ENCODE measurements around the gene PPM1J. TPM values are rescaled to one million over a fixed set of nuclear protein-coding genes. Genes with fewer than 3 reads are reported as not detected.

Gene PPM1J
- total RNA-seq, 2 donors from 2014 or later, result 2.3 to 2.7 TPM

DNA sequence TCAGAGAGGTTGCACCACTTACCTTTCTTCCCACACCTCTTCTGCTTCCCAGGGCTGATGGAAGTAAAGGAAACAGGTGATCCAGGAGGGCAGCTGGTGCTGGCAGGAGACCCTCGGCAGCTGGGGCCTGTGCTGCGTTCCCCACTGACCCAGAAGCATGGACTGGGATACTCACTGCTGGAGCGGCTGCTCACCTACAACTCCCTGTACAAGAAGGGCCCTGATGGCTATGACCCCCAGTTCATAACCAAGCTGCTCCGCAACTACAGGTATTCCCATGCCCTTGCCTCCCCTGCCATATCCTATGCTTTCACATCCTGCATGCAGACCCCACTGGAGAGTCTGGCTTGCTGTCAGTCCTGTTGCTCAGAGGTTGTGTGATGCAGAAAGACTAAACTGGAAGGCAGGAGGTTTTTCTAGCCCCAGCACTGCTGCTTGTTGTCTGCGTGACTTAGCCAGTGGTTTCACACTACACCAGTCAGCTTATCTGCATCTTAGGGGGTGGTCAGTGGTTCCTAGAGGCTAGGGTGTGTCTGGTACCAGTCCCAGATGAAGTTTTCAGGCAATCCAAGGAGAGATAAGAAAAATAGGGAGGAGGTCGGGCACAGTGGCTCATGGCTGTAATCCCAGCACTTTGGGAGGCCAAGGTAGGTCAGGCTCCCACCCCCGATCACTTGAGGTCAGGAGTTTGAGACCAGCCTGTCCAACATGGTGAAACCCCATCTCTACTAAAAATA is 18.4 kb downstream of the PPM1J start:
- no peak overlapping the region for H3K4me3 ChIP-seq
- H3K36me3 ChIP-seq, result peaks cover 44% of the 10 kb centered on the region
- H3K27ac ChIP-seq, result no peak overlapping the region
- no peaks in the 10 kb centered on the region for H3K27me3 ChIP-seq (replicated peaks; ENCODE audit: insufficient read depth)
- ATAC-seq (ENCODE audit: insufficient number of reproducible peaks, low FRiP score, low read depth), result no peak
- DNase-seq (ENCODE audit: low spot score), result no peak
- H3K9me3 ChIP-seq, result no peaks in the 10 kb centered on the region
- peaks cover 14 to 29% of the 10 kb centered on the region in 2 donors for H3K4me1 ChIP-seq (ENCODE audit: control insufficient read depth in 1 of 2, low read depth in 2 of 2)
- TF ChIP-seq, protein P1, sequence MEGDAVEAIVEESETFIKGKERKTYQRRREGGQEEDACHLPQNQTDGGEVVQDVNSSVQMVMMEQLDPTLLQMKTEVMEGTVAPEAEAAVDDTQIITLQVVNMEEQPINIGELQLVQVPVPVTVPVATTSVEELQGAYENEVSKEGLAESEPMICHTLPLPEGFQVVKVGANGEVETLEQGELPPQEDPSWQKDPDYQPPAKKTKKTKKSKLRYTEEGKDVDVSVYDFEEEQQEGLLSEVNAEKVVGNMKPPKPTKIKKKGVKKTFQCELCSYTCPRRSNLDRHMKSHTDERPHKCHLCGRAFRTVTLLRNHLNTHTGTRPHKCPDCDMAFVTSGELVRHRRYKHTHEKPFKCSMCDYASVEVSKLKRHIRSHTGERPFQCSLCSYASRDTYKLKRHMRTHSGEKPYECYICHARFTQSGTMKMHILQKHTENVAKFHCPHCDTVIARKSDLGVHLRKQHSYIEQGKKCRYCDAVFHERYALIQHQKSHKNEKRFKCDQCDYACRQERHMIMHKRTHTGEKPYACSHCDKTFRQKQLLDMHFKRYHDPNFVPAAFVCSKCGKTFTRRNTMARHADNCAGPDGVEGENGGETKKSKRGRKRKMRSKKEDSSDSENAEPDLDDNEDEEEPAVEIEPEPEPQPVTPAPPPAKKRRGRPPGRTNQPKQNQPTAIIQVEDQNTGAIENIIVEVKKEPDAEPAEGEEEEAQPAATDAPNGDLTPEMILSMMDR (IDR thresholded peaks at IDR 0.05), result no peak

DNA sequence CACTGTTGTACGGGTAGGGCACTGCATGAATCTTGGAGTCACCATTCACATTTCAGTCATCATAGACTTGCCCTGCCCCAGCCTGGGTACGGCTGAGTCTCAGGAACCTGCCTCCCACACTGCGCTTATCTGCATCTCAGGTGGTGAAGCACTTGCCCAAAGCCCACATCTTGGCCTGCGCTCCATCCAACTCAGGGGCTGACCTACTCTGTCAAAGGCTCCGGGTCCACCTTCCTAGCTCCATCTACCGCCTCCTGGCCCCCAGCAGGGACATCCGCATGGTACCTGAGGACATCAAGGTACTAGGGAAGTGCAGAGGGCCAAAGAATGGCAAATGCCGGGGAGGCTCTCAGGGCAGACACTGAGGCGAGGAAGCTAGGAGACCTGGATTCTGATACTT is 19.9 kb downstream of the PPM1J start:
- DNase-seq (ENCODE audit: low spot score) (no peak), ATAC-seq (ENCODE audit: insufficient number of reproducible peaks, low FRiP score, low read depth) (no peak)

DNA sequence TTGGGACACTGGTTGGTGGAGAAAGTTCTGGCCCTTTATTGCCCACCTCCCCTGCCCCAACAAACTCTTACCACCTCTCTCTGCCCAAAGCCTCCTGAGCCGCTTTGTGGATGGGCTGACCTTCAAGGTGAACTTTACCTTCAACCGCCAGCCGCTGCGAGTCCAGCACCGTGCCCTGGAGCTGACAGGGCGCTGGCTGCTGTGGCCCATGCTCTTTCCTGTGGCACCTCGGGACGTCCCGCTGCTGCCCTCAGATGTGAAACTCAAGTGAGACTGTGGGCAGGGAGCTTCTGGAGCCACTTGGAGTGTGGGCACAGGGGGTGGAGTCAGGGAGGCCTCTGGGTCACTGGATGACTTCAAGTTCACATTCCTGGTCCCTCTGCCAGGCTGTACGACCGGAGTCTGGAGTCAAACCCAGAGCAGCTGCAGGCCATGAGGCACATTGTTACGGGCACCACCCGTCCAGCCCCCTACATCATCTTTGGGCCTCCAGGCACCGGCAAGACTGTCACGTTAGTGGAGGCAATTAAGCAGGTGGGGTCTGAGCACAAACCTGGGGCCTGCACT is 20.7 kb downstream of the PPM1J start:
- ATAC-seq (ENCODE audit: insufficient number of reproducible peaks, low FRiP score, low read depth), result no peak
- H3K27me3 ChIP-seq (replicated peaks; ENCODE audit: insufficient read depth), result no peaks in the 10 kb centered on the region
- DNase-seq (ENCODE audit: low spot score), result no peak
- no peak overlapping the region for H3K27ac ChIP-seq
- TF ChIP-seq, protein P1 (IDR thresholded peaks at IDR 0.05), result no peak
- H3K9me3 ChIP-seq, result no peaks in the 10 kb centered on the region
- H3K4me3 ChIP-seq, result no peak overlapping the region
- H3K4me1 ChIP-seq (ENCODE audit: control insufficient read depth in 1 of 2, low read depth in 2 of 2), result peaks cover 0 to 6% of the 10 kb centered on the region in 2 donors
- H3K36me3 ChIP-seq, result peaks cover 54% of the 10 kb centered on the region

More for the DNA sequence above, 19.9 kb downstream of the PPM1J start:
- Histone ChIP-seq H3K4me3 (no peak overlapping the region), H3K36me3 (peaks cover 48% of the 10 kb centered on the region), H3K27me3 (replicated peaks; ENCODE audit: insufficient read depth) (no peaks in the 10 kb centered on the region), H3K4me1 (ENCODE audit: control insufficient read depth in 1 of 2, low read depth in 2 of 2) (peaks cover 4 to 14% of the 10 kb centered on the region in 2 donors), H3K27ac (no peak overlapping the region), H3K9me3 (no peaks in the 10 kb centered on the region)
- TF ChIP-seq, protein P1 (IDR thresholded peaks at IDR 0.05), result no peak

DNA sequence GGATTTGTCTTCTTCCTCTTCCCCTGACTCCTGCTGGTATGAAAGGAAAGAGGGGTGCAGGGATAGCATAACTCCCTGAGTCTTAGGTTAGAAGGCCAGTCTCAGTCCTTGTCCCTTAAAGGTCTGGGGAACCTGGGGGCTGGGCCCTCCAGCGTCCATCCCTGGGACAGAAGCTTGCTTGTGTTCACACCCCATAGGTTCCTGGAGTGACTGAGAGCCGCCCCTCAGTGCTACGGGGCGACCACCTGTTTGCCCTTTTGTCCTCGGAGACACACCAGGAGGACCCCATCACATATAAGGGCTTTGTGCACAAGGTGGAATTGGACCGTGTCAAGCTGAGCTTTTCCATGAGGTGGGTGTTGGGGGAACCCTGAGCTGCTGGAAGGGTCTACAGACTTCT is 21.3 kb downstream of the PPM1J start:
- no peak overlapping the region for H3K4me3 ChIP-seq
- DNase-seq (ENCODE audit: low spot score), result no peak
- no peaks in the 10 kb centered on the region for H3K9me3 ChIP-seq
- H3K27me3 ChIP-seq (replicated peaks; ENCODE audit: insufficient read depth), result no peaks in the 10 kb centered on the region
- no peak for ATAC-seq (ENCODE audit: insufficient number of reproducible peaks, low FRiP score, low read depth)
- TF ChIP-seq, protein P1 (IDR thresholded peaks at IDR 0.05), result no peak
- H3K36me3 ChIP-seq, result peaks cover 54% of the 10 kb centered on the region
- H3K4me1 ChIP-seq (ENCODE audit: control insufficient read depth in 1 of 2, low read depth in 2 of 2), result no peaks in the 10 kb centered on the region
- H3K27ac ChIP-seq, result no peak overlapping the region

DNA sequence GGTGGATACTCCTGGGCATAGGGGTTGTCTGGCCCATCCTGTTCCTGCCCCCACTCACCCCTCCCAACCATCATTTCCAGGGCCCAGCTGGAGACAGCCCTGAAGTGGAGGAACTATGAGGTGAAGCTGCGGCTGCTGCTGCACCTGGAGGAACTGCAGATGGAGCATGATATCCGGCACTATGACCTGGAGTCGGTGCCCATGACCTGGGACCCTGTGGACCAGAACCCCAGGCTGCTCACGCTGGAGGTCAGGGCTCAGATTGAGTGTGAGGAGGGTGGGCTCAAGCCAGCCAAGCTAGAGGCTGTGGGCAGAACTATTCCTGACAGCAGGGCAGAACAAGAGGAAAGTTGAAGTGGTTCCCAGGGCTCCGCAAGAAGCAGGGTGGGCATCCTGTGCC is 22.5 kb downstream of the PPM1J start:
- no peak for ATAC-seq (ENCODE audit: insufficient number of reproducible peaks, low FRiP score, low read depth)
- Histone ChIP-seq H3K27me3 (replicated peaks; ENCODE audit: insufficient read depth) (no peaks in the 10 kb centered on the region), H3K4me1 (ENCODE audit: control insufficient read depth in 1 of 2, low read depth in 2 of 2) (no peaks in the 10 kb centered on the region), H3K27ac (no peak overlapping the region), H3K9me3 (no peaks in the 10 kb centered on the region), H3K36me3 (peaks cover 44% of the 10 kb centered on the region), H3K4me3 (no peak overlapping the region)
- TF ChIP-seq, protein P1 (IDR thresholded peaks at IDR 0.05), result no peak
- no peak for DNase-seq (ENCODE audit: low spot score)

Measured in thoracic aorta (tissue), 2 donors.